ENCODE results near the gene APBA3.

Gene APBA3

GRCh38 chr19:3745363-3746045 is 16.0 kb downstream of the APBA3 start:
- no peak for DNase-seq (ENCODE audit: low spot score)

DNA sequence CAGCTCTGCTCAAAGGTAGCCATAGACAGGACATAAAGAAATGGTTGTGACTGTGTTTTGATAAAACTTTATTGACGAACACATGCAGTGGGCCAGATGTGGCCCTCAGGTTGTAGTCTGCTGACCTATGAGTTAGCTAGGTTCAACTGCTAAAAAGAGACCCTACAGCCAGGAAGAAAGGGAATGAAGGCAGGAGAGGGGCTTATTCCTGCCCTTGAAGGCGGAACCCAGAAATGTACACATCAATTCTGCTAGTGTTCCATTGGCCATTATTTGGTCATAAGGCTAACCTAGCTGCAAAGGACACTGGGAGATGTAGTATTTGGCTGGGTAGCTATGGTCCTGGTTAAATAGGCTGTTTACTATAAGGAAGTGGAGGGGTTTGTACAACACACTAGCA is 18.0 kb downstream of the APBA3 start:
- no peak for DNase-seq (ENCODE audit: low spot score)

- no peak for DNase-seq (ENCODE audit: low spot score)
Observed at GRCh38 chr19:3740431-3740830, 21.1 kb downstream of the APBA3 start.

DNA sequence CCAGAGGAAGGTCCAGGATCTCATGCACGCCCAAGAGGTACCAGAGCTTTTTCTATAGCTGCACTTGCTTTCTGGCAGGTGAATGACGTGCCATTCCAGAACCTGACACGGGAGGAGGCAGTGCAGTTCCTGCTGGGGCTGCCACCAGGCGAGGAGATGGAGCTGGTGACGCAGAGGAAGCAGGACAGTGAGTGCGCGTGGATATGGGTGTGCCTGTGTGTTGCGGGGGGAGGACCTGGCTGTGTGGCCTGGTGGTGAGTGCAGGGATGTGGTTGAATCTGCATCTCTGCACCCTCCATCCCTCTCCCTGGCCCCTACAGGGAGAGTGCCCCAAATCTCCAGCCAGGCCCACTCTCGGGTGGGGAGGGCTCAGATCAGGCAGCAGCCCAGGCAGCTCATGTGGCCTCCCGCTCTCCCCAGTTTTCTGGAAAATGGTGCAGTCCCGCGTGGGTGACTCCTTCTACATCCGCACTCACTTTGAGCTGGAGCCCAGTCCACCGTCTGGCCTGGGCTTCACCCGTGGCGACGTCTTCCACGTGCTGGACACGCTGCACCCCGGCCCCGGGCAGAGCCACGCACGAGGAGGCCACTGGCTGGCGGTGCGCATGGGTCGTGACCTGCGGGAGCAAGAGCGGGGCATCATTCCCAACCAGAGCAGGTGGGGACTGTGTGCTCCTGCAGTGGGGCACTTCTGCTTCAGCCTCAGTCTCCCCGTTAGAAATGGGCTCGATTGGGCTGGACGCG is 22.8 kb downstream of the APBA3 start:
- DNase-seq (ENCODE audit: low spot score): no peak

GRCh38 chr19:3737487-3738205 is 23.8 kb downstream of the APBA3 start:
- DNase-seq (ENCODE audit: low spot score): no peak

- no peak for DNase-seq (ENCODE audit: low spot score)
Observed at GRCh38 chr19:3736106-3736724, 25.3 kb downstream of the APBA3 start.

GRCh38 chr19:3734310-3734600 is 27.2 kb downstream of the APBA3 start:
- DNase-seq (ENCODE audit: low spot score): no peak

GRCh38 chr19:3733549-3734309 is 27.8 kb downstream of the APBA3 start:
- no peak for DNase-seq (ENCODE audit: low spot score)

DNA sequence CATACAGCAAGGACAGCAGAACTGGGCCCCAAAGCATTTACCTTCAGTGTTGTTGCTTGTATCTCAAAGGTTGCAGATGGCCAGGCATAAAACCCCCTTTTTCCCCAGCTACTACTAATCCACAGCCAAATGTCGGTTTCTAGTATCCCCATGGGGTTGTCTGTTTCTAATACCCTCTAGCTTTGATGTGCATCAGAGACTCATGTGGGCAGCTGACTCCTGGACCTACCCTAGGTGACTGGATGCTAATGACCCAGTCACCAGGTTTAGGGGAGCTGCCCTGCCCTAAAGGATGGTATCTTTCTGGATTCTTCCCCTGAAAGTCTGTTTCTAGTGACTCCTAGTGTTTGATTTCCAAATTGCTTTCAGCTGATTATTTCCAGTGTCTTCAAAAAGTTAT is 29.4 kb downstream of the APBA3 start:
- no peak for DNase-seq (ENCODE audit: low spot score)

GRCh38 chr19:3730457-3730958 is 31.0 kb downstream of the APBA3 start:
- DNase-seq (ENCODE audit: low spot score): no peak

GRCh38 chr19:3725640-3726310 is 35.7 kb downstream of the APBA3 start:
- DNase-seq (ENCODE audit: low spot score): no peak

DNA sequence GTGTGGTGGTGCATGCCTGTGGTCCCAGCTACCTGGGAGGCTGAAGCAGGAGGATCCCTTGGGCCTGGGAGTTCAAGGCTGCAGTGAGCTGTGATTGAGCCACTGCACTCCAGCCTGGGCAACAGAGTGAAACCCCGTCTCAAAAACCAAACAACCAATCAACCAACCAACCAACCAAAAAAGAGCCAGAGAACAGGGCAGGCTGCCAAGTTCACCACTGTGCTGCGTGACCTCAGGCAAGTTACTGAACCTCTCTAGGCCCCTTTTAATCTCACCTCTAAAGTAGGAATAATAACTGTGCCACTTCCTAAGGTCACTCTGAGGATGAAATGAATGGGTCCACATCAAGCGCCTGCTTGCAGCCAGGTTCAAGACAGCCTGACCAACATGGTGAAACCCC is 36.4 kb downstream of the APBA3 start:
- no peak for DNase-seq (ENCODE audit: low spot score)

- DNase-seq (ENCODE audit: low spot score): no peak
Observed at GRCh38 chr19:3723883-3724282, 37.6 kb downstream of the APBA3 start.

DNA sequence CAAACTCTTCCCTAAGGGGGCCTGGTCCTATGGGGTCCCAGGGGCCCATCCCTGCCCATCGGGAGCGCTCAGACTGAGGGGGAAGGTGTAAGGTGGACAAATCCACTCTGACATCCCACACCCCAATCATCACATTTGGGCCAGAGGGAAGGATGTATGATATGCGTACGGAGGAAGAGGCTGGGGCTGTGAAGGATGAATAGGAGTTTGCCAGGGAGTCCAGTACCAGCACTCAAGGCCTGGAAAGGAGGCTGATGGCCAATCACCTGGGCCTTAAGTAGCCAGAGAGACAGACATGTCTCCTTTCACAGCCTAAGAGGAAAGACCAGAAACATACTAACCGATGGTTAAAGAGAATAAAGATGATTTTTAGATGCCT is 38.4 kb downstream of the APBA3 start:
- DNase-seq (ENCODE audit: low spot score): no peak

DNA sequence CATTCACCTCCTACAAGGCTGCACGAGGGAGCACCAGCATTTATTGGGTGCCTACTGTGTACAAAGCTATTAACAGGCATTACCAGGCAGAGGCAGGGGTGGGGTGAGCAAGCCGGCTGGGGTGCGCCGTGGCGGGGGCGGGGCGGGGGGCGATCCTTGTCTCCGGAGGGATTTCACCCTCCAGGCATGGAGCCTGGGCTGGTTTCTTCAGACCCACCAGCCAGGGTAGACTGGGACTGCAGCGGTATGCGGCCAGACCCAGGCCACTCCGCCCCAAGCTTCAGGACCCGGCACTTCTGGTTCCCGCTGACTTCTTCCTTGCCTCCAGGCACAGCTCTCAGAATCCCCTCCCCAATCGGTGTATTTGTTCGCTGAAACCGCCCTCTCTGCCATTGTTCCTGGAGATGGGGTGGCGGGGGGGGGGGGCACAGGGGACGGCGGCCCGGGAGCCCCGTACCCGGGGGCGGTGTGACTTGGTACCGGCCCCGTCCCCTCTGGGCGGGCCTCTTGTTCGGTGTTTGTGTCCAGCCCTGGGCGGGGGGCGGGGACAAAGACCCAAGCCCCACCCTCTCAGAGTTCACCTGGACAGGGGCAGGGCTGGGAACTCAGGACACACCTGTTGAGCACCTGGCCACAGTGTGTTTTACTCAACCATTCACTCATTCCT is 38.9 kb downstream of the APBA3 start:
- DNase-seq (ENCODE audit: low spot score): no peak

GRCh38 chr19:3721887-3722442 is 39.5 kb downstream of the APBA3 start:
- no peak for DNase-seq (ENCODE audit: low spot score)

- DNase-seq (ENCODE audit: low spot score): peak; percentile 21
Observed at GRCh38 chr19:3721131-3721886, 40.2 kb downstream of the APBA3 start.

DNA sequence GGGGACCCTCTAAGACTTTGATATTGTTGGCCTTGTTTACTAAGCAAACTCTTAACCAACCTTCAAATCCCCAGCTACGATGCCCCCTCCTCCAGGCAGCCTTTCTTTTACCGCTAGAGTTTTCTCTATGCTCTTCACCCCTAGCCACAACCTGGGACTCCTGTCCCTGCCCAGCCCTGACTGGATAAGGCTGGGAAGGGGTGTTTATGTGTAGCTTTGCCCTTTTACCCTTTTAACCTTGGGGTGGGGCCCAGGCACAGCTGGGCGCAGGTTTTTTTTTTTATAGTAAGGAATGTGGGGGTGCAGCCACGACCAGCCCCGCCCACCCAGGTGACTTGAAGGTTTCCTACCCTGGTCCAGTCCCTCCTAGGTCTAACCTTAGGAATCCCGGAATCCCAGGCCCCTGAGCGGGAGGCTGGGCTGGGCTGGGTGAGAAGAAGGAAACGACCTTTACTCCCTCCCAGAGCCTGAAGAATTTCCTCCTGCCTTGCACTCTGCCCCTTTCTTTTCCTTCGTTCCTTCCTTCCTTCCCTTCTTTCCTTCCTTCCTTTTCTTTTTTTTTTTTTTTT is 41.1 kb downstream of the APBA3 start:
- no peak for DNase-seq (ENCODE audit: low spot score)

DNA sequence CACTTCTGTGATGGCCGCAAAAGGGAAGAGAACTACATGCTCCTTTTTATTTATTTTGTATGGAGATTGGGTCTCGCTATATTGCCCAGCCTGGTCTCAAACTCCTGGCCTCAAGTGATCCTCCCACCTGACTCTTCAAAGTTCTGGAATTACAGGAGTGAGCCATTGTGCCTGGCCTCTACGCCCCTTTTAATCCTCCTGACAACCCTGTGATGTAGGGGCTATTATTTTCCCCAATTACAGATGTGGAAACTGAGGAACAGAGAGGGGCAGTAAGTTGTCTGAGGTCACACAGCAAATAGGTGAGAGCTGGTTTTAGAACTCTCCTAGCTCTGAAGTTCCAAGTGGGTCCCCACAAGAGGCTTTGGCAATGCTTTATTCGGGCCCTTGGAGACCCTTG is 41.6 kb downstream of the APBA3 start:
- DNase-seq (ENCODE audit: low spot score): no peak
